ENCODE results near the gene BACH2.

Gene BACH2

GRCh38 chr6:90277302-90278011 lies 19.2 kb downstream of the BACH2 start:
- DNase-seq = no peak

GRCh38 chr6:90274451-90275030 lies 22.1 kb downstream of the BACH2 start:
- peak; percentile 76 to 77 for DNase-seq

- DNase-seq = no peak
Observed at GRCh38 chr6:90273863-90274262, 22.8 kb downstream of the BACH2 start.

GRCh38 chr6:90272895-90273294 lies 23.7 kb downstream of the BACH2 start:
- no peak for DNase-seq

GRCh38 chr6:90271831-90272230 lies 24.8 kb downstream of the BACH2 start:
- no peak for DNase-seq

GRCh38 chr6:90269334-90269733 lies 27.3 kb downstream of the BACH2 start:
- no peak for DNase-seq

- DNase-seq = no peak
Observed at GRCh38 chr6:90268178-90268577, 28.5 kb downstream of the BACH2 start.

- DNase-seq = no peak
Observed at GRCh38 chr6:90266905-90267621, 29.6 kb downstream of the BACH2 start.

- no peak for DNase-seq
Observed at GRCh38 chr6:90264561-90264960, 32.1 kb downstream of the BACH2 start.

- DNase-seq = no peak
Observed at GRCh38 chr6:90263633-90264032, 33.0 kb downstream of the BACH2 start.

- no peak for DNase-seq
Observed at GRCh38 chr6:90261801-90262200, 34.8 kb downstream of the BACH2 start.

- no peak for DNase-seq
Observed at GRCh38 chr6:90257486-90257738, 39.2 kb downstream of the BACH2 start.

- DNase-seq = no peak
Observed at GRCh38 chr6:90256698-90257485, 39.8 kb downstream of the BACH2 start.

- DNase-seq = no peak
Observed at GRCh38 chr6:90253631-90254030, 43.0 kb downstream of the BACH2 start.

GRCh38 chr6:90251295-90251992 lies 45.2 kb downstream of the BACH2 start:
- no peak for DNase-seq

- DNase-seq = no peak
Observed at GRCh38 chr6:90250405-90250804, 46.2 kb downstream of the BACH2 start.

GRCh38 chr6:90249458-90249857 lies 47.2 kb downstream of the BACH2 start:
- DNase-seq = peak in 1 of 2 donors; percentile 41

- no peak for DNase-seq
Observed at GRCh38 chr6:90249034-90249433, 47.6 kb downstream of the BACH2 start.

GRCh38 chr6:90247262-90247661 lies 49.4 kb downstream of the BACH2 start:
- no peak for DNase-seq

GRCh38 chr6:90241229-90241880 lies 55.3 kb downstream of the BACH2 start:
- DNase-seq = no peak

GRCh38 chr6:90238496-90239266 lies 58.0 kb downstream of the BACH2 start:
- DNase-seq = no peak
